ENCODE data around the gene AXL. TPM values are rescaled to one million over a fixed set of nuclear protein-coding genes. Genes with fewer than 3 reads are reported as not detected.
"Not testable (repeated sequence)": the region's sequence is repeated elsewhere in the genome, so short reads cannot be mapped to it uniquely, and the experiment has no call there.

Gene AXL
- total RNA-seq, 4 donors from 2014 or later, result 22.3 to 86.5 (median 60.6) TPM

DNA sequence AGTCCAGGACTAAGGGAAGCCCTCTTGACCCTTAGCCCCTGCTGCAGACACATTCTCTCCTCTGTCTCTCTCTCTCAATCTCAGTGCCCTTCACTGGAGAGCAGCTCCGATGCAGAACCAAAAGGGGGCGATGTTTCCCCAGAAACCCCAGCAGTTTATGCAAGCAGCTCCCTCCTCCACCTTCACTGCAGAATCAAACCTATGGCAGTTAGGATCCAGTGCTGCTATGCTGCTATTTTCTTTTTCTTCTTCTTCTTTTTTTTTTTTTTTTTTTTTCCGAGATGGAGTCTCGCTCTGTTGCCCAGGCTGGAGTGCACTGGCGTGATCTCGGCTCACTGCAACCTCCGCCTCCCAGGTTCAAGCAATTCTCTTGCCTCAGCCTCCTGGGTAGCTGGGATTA is 14.7 kb upstream of the AXL start:
- peak; percentile 77 to 96 (median 92) for TF ChIP-seq CTCF (IDR thresholded peaks at IDR 0.05)
- not testable (repeated sequence) for H3K27me3 ChIP-seq, H3K27ac ChIP-seq, H3K36me3 ChIP-seq, H3K9me3 ChIP-seq, H3K4me1 ChIP-seq, H3K4me3 ChIP-seq
- peak; percentile 84 to 85 for DNase-seq
- intact Hi-C loops (cut with DNase I; ENCODE audit: low total_unique reads), result loop anchor here (5.0 kb wide), 1 partner anchor 58 kb away; the partner anchor contains the start of gene HNRNPUL1

- DNase-seq, result no peak
- Histone ChIP-seq H3K9me3 (no peaks in the 10 kb centered on the region), H3K4me1 (no peaks in the 10 kb centered on the region), H3K36me3 (no peaks in the 10 kb centered on the region), H3K27ac (no peak overlapping the region), H3K4me3 (no peak overlapping the region), H3K27me3 (no peaks in the 10 kb centered on the region)
- no peak for TF ChIP-seq POLR2A (IDR thresholded peaks at IDR 0.05)
- no peak for TF ChIP-seq CTCF (IDR thresholded peaks at IDR 0.05)
- intact Hi-C loops (cut with DNase I; ENCODE audit: low total_unique reads), result no loop called here
These were observed 13.0 kb upstream of the AXL start for GRCh38 chr19:41205995-41206394.

GRCh38 chr19:41206456-41206855 is 12.6 kb upstream of the AXL start:
- Histone ChIP-seq H3K36me3 (no peaks in the 10 kb centered on the region), H3K27me3 (no peaks in the 10 kb centered on the region), H3K4me3 (no peak overlapping the region), H3K9me3 (no peaks in the 10 kb centered on the region), H3K27ac (peak overlapping the region; percentile 51 to 56), H3K4me1 (no peaks in the 10 kb centered on the region)
- TF ChIP-seq CTCF (IDR thresholded peaks at IDR 0.05), result no peak
- no peak for TF ChIP-seq POLR2A (IDR thresholded peaks at IDR 0.05)
- DNase-seq, result no peak
- intact Hi-C loops (cut with DNase I; ENCODE audit: low total_unique reads), result no loop called here

DNA sequence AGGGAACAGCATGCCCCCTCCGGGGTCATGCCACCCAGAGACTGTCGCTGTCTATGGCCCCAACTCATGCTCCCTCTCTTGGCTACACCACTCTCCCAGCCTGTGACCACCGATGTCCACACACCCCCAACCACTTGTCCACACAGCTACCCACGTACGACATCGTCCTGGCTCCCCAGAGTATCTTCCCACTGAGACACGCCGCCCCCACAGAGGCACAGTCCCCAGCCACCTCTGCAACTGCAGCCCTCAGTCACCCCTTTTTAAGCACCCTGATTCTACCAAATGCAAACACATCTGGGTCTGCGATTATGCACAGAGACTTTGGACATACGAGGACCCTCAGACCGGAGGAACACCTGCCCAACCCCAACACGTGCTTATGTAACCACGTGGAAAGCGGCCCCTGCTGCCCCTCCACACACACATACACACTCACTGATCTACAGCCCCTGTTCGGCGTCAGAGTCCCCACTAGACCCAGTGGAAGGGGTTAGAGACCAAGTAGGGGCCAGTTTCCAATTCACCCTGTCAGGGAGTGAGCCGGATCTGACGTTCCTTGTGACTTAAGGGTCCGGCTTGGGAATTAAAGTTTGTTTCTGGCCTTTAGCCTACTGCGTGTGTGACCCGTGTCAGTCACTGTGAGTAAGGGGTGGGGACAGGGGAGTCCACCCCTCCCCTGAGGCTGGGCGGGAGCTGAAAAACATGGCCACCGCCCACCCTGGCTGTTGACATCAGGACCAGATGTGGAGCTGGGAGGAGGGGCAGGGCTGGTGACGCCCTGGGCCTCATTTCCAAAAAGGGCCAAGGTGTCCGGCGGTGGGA is 11.9 kb upstream of the AXL start:
- intact Hi-C loops (cut with DNase I; ENCODE audit: low total_unique reads), result no loop called here
- TF ChIP-seq POLR2A (IDR thresholded peaks at IDR 0.05), result no peak
- peak; percentile 60 to 63 for DNase-seq
- Histone ChIP-seq H3K27me3 (no peaks in the 10 kb centered on the region), H3K27ac (peak overlapping the region; percentile 51 to 56), H3K4me1 (no peaks in the 10 kb centered on the region), H3K9me3 (no peaks in the 10 kb centered on the region), H3K36me3 (no peaks in the 10 kb centered on the region), H3K4me3 (no peak overlapping the region)

DNA sequence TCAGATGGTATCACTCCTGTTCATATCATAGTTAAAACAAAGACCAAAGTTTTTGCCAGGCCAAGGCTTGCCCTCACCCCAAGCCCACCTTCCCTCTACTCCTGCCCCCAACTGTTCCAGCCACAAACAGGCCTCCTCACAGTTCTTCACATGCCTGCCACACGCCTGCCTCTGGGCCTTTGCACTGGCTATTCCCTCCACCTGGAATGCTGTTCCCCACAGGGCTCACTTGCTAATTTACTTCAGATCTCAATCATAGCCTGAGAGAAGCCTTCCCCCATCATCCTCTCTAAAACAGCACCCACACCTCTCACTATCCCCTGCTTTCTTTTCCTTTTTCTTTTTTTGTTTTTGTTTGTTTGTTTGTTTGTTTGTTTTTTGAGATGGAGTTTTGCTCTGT is 4.9 kb upstream of the AXL start:
- H3K36me3 ChIP-seq, result no peaks in the 10 kb centered on the region
- no peak for DNase-seq
- H3K4me1 ChIP-seq, result no peaks in the 10 kb centered on the region
- no peaks in the 10 kb centered on the region for H3K27me3 ChIP-seq
- no peak overlapping the region for H3K27ac ChIP-seq
- TF ChIP-seq CTCF (IDR thresholded peaks at IDR 0.05), result no peak
- TF ChIP-seq POLR2A (IDR thresholded peaks at IDR 0.05), result no peak
- intact Hi-C loops (cut with DNase I; ENCODE audit: low total_unique reads), result no loop called here
- no peak overlapping the region for H3K4me3 ChIP-seq
- no peaks in the 10 kb centered on the region for H3K9me3 ChIP-seq

Measured in uterus (tissue), 4 donors.